OCI-LY3 (cell line): ENCODE data around the gene LMBR1.

Source experiments
- CTCF ChIP-seq: fragments of 200-600, 300-600 bp; sonication (generic); IDR thresholded peaks from 2 replicates; pipeline ENCODE4 v1.5.1; 2014; ENCODE audit warnings: antibody characterized with exemption, low read length, low read depth
- EZH2phosphoT487 ChIP-seq: fragments of 200-600 bp; shearing (Covaris generic); IDR thresholded peaks from 2 replicates; pipeline ENCODE4 v1.6.1; 2018; ENCODE audit warnings: antibody characterized with exemption, mixed run types, low read depth

GRCh38 chr7:156662277-156662676, 230.7 kb downstream of the LMBR1 start:
- no peak for TF ChIP-seq CTCF
- TF ChIP-seq EZH2phosphoT487: no peak
